OCI-LY1 (cell line): ENCODE measurements around the gene CORO1C.

Source experiments
- H2AFZ ChIP-seq: fragments of 200-600 bp; sonication (generic), shearing (Covaris generic); 2 replicates; pipeline ENCODE4 v1.6.0; 2014; ENCODE audit warnings: antibody characterized with exemption, mild to moderate bottlenecking, low read length
- H3F3A ChIP-seq: fragments of 200-600 bp; sonication (generic), shearing (Covaris generic); 2 replicates; pipeline ENCODE4 v1.6.0; 2014; ENCODE audit warnings: mild to moderate bottlenecking, antibody characterized with exemption, low read length, moderate library complexity; ENCODE audit not compliant: insufficient read depth
- H3K27ac ChIP-seq: fragments of 200-600 bp; sonication (generic); 2 replicates; pipeline ENCODE4 v1.5.1; 2014; ENCODE audit warnings: low read length, mixed run types, mild to moderate bottlenecking, low read depth; ENCODE audit not compliant: poor library complexity, severe bottlenecking
- H3K27me3 ChIP-seq: fragments of 200-600 bp; sonication (generic); 2 replicates; pipeline ENCODE4 v1.6.0; 2014; ENCODE audit warnings: antibody characterized with exemption, mild to moderate bottlenecking, low read length, moderate library complexity; ENCODE audit not compliant: insufficient read depth
- H3K36me3 ChIP-seq: fragments of 200-600 bp; sonication (generic); 2 replicates; pipeline ENCODE4 v1.6.1; 2014; ENCODE audit warnings: mild to moderate bottlenecking, antibody characterized with exemption, low read length, moderate library complexity, mixed read lengths; ENCODE audit not compliant: insufficient read depth
- H3K4me1 ChIP-seq: fragments of 200-600 bp; sonication (generic); 2 replicates; pipeline ENCODE4 v1.5.1; 2014; ENCODE audit warnings: mild to moderate bottlenecking, low read length, moderate library complexity; ENCODE audit not compliant: insufficient read depth, severe bottlenecking
- H3K4me2 ChIP-seq: fragments of 200-600 bp; sonication (generic), shearing (Covaris generic); 2 replicates; pipeline ENCODE4 v1.6.1; 2014; ENCODE audit warnings: low read length
- H3K4me3 ChIP-seq: fragments of 200-600 bp; sonication (generic); 2 replicates; pipeline ENCODE4 v1.5.1; 2014; ENCODE audit warnings: low read length, low read depth, mild to moderate bottlenecking, mixed read lengths; ENCODE audit not compliant: poor library complexity, severe bottlenecking
- H3K79me2 ChIP-seq: fragments of 200-600 bp; shearing (Covaris generic); 2 replicates; pipeline ENCODE4 v1.6.1; 2016; ENCODE audit warnings: mixed run types, low read length, mixed read lengths; ENCODE audit not compliant: insufficient read depth
- H3K9ac ChIP-seq: fragments of 200-600 bp; sonication (generic), shearing (Covaris generic); 2 replicates; pipeline ENCODE4 v1.6.1; 2014; ENCODE audit warnings: mild to moderate bottlenecking, low read length, mixed read lengths
- H3K9me2 ChIP-seq: fragments of 200-600 bp; sonication (generic), shearing (Covaris generic); 2 replicates; pipeline ENCODE4 v1.6.1; 2014; ENCODE audit warnings: low read depth, mild to moderate bottlenecking, low read length, mixed read lengths
- H3K9me3 ChIP-seq: fragments of 200-600 bp; shearing (Covaris generic); 2 replicates; pipeline ENCODE4 v1.6.1; 2014; ENCODE audit warnings: low read length, mixed read lengths
- H4K20me1 ChIP-seq: fragments of 200-600 bp; sonication (generic), shearing (Covaris generic); 2 replicates; pipeline ENCODE4 v1.6.0; 2016; ENCODE audit warnings: mild to moderate bottlenecking, low read length; ENCODE audit not compliant: insufficient read depth
- EZH2 ChIP-seq: fragments of 200-600 bp; sonication (generic), shearing (Covaris generic); IDR thresholded peaks from 2 replicates; pipeline ENCODE4 v1.8.0; 2017; ENCODE audit warnings: borderline replicate concordance, mixed run types, mild to moderate bottlenecking, antibody characterized with exemption, low read length, moderate library complexity, mixed read lengths
- TF ChIP-seq, protein P1 (sequence below): fragments of 200-600 bp; sonication (generic), shearing (Covaris generic); IDR thresholded peaks from 2 replicates; pipeline ENCODE4 v1.5.1; 2017; ENCODE audit warnings: mild to moderate bottlenecking, antibody characterized with exemption, low read length, moderate library complexity, mixed read lengths

The CORO1C gene

DNA sequence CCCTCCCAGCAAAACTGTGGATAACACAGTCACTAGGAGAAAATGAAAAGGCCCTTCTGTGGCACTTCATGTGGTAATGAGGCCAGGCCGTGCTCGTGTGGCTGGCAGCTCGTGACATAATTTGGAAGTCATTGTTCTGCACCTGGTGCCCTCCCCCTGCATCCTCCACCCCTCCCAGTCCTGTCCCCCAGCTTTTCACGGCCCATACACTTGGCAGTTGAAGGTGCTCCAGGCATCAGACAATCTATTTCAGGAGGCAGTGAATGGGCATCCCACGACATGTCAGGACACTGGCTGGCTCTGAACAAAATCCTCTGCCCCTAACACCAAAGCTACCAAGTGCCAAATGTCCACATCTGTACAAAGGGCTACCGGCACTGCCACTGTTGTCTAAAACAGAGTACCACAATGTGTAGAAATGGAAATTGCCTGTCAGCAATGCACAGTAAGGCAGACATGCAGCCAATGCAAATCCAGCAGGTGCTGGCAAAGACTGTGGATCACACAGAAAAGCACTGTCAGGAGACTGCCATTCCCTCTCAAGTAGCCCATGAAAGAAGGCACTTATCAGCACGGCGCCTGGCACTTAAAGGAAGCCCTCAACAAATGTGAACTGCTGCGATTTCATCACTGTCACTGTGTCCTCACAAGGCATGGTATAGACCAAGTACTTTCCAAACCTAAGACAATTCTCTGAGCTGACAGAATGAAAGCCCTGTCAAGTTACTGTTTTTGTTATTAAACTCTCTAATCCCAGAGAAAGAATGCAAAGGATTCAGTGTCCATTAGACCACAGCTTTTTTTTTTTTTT lies 39.1 kb downstream of the CORO1C start:
- H3K79me2 ChIP-seq, result no peaks in the 10 kb centered on the region
- no peak for TF ChIP-seq EZH2
- TF ChIP-seq, protein P1, sequence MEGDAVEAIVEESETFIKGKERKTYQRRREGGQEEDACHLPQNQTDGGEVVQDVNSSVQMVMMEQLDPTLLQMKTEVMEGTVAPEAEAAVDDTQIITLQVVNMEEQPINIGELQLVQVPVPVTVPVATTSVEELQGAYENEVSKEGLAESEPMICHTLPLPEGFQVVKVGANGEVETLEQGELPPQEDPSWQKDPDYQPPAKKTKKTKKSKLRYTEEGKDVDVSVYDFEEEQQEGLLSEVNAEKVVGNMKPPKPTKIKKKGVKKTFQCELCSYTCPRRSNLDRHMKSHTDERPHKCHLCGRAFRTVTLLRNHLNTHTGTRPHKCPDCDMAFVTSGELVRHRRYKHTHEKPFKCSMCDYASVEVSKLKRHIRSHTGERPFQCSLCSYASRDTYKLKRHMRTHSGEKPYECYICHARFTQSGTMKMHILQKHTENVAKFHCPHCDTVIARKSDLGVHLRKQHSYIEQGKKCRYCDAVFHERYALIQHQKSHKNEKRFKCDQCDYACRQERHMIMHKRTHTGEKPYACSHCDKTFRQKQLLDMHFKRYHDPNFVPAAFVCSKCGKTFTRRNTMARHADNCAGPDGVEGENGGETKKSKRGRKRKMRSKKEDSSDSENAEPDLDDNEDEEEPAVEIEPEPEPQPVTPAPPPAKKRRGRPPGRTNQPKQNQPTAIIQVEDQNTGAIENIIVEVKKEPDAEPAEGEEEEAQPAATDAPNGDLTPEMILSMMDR, result no peak
- H3F3A ChIP-seq, result no peaks in the 10 kb centered on the region
- H3K27ac ChIP-seq, result peak overlapping the region; percentile 81
- peak overlapping the region; percentile 59; the same call in 1 of the 2 replicates for H3K9ac ChIP-seq
- peak overlapping the region; percentile 16 for H3K4me3 ChIP-seq
- no peaks in the 10 kb centered on the region for H3K27me3 ChIP-seq
- H3K9me2 ChIP-seq, result no peaks in the 10 kb centered on the region
- no peak overlapping the region for H2AFZ ChIP-seq
- H3K36me3 ChIP-seq, result no peaks in the 10 kb centered on the region
- H4K20me1 ChIP-seq, result no peaks in the 10 kb centered on the region
- H3K4me1 ChIP-seq, result peaks cover 35% of the 10 kb centered on the region
- no peaks in the 10 kb centered on the region for H3K9me3 ChIP-seq
- peak overlapping the region; percentile 62 for H3K4me2 ChIP-seq

DNA sequence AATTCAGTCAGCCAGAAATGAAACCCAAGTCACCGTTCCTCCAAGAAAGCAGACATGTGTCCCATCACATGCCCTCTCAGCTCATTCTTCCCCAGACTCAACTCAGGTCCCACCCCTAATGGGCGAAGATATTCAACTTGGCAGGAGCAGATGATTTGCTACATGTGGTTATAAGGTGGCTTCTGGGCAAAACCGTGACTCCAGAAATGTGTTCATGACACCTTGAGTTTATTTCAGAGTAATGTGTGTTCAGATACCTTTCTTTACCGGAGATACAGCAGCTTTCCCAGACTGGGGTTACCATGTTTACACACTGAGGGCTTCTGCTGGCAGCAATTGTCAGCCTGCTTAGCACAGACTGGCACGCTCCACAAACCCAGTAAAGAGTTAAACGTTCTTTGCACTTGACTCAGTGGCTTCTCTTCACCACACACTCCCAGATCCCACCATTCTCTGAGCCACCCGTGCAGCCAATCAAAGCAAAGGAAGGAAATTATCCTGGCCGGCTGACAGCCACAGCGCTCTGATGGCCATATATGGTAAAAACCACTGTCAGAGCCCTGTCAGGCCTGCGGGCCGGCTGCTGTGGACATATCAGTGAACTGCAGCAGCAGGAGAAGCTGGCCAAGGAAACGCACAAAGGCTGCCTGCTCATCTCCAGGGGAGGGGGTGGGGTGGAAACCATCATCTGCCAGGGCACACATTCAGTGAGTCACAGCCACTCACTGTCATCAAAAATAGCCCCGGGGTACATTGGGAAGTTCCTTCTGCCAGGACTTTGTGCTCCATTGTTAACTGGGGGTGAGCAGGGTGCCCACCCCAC lies 39.9 kb downstream of the CORO1C start:
- Histone ChIP-seq H3K4me3 (peak overlapping the region; percentile 16), H3K4me1 (peaks cover 35% of the 10 kb centered on the region), H3K36me3 (no peaks in the 10 kb centered on the region), H3K9me2 (no peaks in the 10 kb centered on the region), H3K4me2 (peak overlapping the region; percentile 62), H3K9me3 (no peaks in the 10 kb centered on the region), H4K20me1 (no peaks in the 10 kb centered on the region), H2AFZ (no peak overlapping the region), H3F3A (no peaks in the 10 kb centered on the region), H3K27ac (peak overlapping the region; percentile 81), H3K27me3 (no peaks in the 10 kb centered on the region), H3K79me2 (no peaks in the 10 kb centered on the region), H3K9ac (peak overlapping the region; percentile 59; the same call in 1 of the 2 replicates)
- TF ChIP-seq, protein P1, result peak; percentile 8; the same call in 1 of the 2 replicates
- no peak for TF ChIP-seq EZH2

DNA sequence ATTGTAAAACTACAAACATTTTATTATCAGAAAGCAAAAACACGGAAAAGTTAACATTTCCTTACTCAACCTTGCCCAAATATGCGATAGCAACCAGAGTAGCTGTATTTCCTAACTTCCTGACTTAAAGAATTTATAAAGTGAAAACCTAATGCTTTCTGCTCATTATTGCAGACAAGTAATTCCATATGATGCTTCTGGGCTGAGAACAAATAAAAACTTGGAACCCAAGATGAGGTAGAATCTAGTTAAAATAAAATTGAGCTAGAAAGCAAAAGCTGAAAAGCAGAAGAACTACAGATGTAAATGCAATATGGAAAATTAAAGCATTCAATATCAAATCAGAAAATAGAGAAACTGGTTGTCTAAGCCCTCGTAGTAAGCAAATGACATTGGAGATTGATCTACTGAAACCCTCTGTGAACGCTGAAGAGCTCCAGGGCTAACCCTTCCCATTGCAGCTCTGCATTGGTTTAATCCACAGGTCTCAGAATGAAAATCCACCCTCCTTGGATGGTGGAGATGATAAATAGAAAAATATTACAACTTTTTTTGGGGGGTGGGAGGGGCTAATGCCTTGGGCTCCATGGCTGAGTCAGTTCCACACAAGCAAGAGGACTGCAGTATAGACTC lies 40.7 kb downstream of the CORO1C start:
- Histone ChIP-seq H3K27ac (peak overlapping the region; percentile 81), H4K20me1 (no peaks in the 10 kb centered on the region), H3K9ac (peak overlapping the region; percentile 59; the same call in 1 of the 2 replicates), H3K4me1 (peaks cover 40% of the 10 kb centered on the region), H3K4me3 (peak overlapping the region; percentile 16), H3F3A (no peaks in the 10 kb centered on the region), H3K36me3 (no peaks in the 10 kb centered on the region), H3K4me2 (peak overlapping the region; percentile 62), H2AFZ (no peak overlapping the region), H3K79me2 (no peaks in the 10 kb centered on the region), H3K9me2 (no peaks in the 10 kb centered on the region), H3K9me3 (no peaks in the 10 kb centered on the region), H3K27me3 (no peaks in the 10 kb centered on the region)
- TF ChIP-seq, protein P1, result no peak
- TF ChIP-seq EZH2, result no peak
